ENCODE measurements around the gene CORO1C. TPM values are rescaled to one million over a fixed set of nuclear protein-coding genes. Genes with fewer than 3 reads are reported as not detected.

CORO1C gene
- total RNA-seq = 100 to 1,000 TPM in 1 of 6 experiments, 10 to 100 TPM in 5; 36.6 to 100 (median 57.5) TPM
- long read RNA-seq, partial matches to known transcripts = 2 of 6 reads
- long read RNA-seq, other reads (novel, unspliced or antisense) = 1 of 6 reads

- WGBS (ENCODE audit: insufficient coverage, low coverage, low lambda C conversion rate, missing lambda C conversion rate) = 0% methylated on average over 1 of the region's 85 CpGs
- Histone ChIP-seq H3K27me3 (no peaks in the 10 kb centered on the region), H3K9me3 (no peaks in the 10 kb centered on the region), H3K36me3 (no peaks in the 10 kb centered on the region), H3K4me3 (peak within 1 kb of the TSS; percentile 73 to 77 (median 77)), H3K4me1 (peaks cover 0 to 25% (median 9%) of the 10 kb centered on the region in 4 donors), H3K27ac (peak within 1 kb of the TSS; percentile 92 to 97 (median 95))
- ATAC-seq (peak; percentile 82 to 90 (median 84)), DNase-seq (peak; percentile 99)
- peak; percentile 89 to 97 (median 92) for TF ChIP-seq CTCF (IDR thresholded peaks at IDR 0.05)
- TF ChIP-seq POLR2A (IDR thresholded peaks at IDR 0.05) = peak; percentile 99
- intact Hi-C loops (cut with DNase I) = no loop called here
These were observed at the start of gene CORO1C for GRCh38 chr12:108731105-108731865. TSS of gene CORO1C (minus strand) at chr12:108731518. CDS start at chr12:108701318, 30,200 bp downstream.

DNA sequence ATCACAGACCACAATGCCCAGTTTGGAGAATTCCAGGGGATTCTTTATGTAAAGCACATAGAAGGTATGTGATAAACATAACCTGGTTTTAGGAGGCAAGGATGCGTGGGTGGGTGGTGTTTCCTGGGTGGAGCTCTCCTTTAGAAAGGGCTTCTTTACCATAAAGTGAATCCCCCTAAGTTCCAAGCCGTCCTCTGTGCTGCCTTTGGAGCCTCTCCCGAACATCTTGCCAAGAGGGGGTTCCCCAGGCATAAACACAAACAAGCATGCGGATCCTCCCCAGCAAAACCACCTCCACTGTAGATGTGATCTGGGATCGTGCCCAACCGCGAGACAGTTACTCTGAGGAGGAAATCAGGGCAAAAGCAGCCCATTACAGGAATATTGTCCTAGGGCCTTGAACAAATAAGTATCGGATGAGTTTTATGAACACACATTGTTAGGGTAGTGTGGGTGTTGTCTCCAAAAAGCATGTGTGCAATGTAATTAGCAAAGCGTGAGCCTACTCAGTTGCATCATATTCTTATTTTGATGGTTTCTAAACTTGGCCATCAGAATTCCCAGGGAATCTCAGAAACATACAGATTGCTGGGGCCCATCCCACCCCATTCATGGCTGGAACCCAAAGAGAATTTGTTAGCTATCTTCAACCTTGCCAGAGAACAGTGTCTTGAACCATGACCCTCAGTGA, 48.8 kb upstream of the CORO1C start:
- no peaks in the 10 kb centered on the region for H3K4me1 ChIP-seq
- no peaks in the 10 kb centered on the region for H3K9me3 ChIP-seq
- no peak for DNase-seq
- no peaks in the 10 kb centered on the region for H3K36me3 ChIP-seq
- TF ChIP-seq POLR2A (IDR thresholded peaks at IDR 0.05) = no peak
- TF ChIP-seq CTCF (IDR thresholded peaks at IDR 0.05) = no peak
- intact Hi-C loops (cut with DNase I) = no loop called here
- H3K27me3 ChIP-seq = no peaks in the 10 kb centered on the region
- no peak overlapping the region for H3K27ac ChIP-seq
- ATAC-seq = no peak
- 71% methylated on average over 7 of the region's 9 CpGs for WGBS (ENCODE audit: insufficient coverage, low coverage, low lambda C conversion rate, missing lambda C conversion rate)
- no peak overlapping the region for H3K4me3 ChIP-seq

DNA sequence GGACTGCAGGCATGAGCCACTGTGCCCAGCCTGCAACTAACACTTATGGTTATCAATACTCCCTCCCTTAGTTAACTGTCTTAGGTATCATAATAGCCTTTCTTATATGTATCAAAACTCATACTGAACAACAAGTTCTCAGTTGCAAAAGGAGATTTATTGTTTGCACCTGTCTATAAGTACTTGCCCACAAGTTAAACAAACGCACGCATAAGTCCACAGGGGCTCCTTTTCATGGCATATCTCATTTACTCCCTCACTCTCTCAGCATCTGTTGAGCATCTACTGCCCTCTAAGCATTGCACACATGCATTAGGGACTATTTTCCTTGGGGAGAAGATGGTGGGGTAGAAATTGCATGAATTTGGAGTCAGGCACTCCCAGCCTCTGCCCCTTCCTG, 46.7 kb upstream of the CORO1C start:
- intact Hi-C loops (cut with DNase I) = no loop called here

DNA sequence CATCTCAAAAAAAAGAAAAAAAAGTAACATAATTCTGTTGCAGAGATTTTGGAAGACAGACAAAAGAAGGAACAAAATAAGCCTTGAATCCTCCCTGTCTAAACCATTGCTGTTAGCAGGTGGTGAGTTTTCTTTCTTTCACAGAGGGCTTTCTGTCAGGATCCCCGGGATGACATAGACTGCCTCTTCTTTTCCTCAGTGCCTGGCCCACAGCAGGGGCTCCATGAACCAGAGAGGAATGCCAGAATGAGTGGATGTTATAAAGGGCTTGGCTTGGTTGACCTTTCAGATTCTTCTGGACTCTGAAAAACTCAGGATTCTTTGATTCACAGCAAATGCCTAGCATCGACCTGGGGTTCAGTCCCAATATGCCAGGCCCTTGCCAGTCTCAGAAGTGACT, 45.8 kb upstream of the CORO1C start:
- Histone ChIP-seq H3K4me3 (no peak overlapping the region), H3K4me1 (peaks cover 0 to 14% (median 6%) of the 10 kb centered on the region in 4 donors), H3K27ac (no peak overlapping the region), H3K27me3 (no peaks in the 10 kb centered on the region), H3K36me3 (no peaks in the 10 kb centered on the region), H3K9me3 (no peaks in the 10 kb centered on the region)
- intact Hi-C loops (cut with DNase I) = no loop called here
- no peak for TF ChIP-seq POLR2A (IDR thresholded peaks at IDR 0.05)
- no peak for TF ChIP-seq CTCF (IDR thresholded peaks at IDR 0.05)
- 80% methylated on average over 2 of the region's 2 CpGs for WGBS (ENCODE audit: insufficient coverage, low coverage, low lambda C conversion rate, missing lambda C conversion rate)
- DNase-seq (no peak), ATAC-seq (no peak)

More for the DNA sequence above, 46.7 kb upstream of the CORO1C start:
- no peak overlapping the region for H3K27ac ChIP-seq
- no peaks in the 10 kb centered on the region for H3K9me3 ChIP-seq
- 68% methylated on average over 2 of the region's 2 CpGs for WGBS (ENCODE audit: insufficient coverage, low coverage, low lambda C conversion rate, missing lambda C conversion rate)
- TF ChIP-seq POLR2A (IDR thresholded peaks at IDR 0.05) = no peak
- no peak for TF ChIP-seq CTCF (IDR thresholded peaks at IDR 0.05)
- DNase-seq (no peak), ATAC-seq (no peak)
- no peak overlapping the region for H3K4me3 ChIP-seq
- H3K4me1 ChIP-seq = peaks cover 0 to 14% (median 6%) of the 10 kb centered on the region in 4 donors
- H3K27me3 ChIP-seq = no peaks in the 10 kb centered on the region
- no peaks in the 10 kb centered on the region for H3K36me3 ChIP-seq

Data from right lobe of liver (tissue), 6 donors.